Activated CD4-positive, CD25-positive, alpha-beta regulatory T cell treated with anti-CD3 and anti-CD28 coated beads, Interleukin-2, amount 50 U/mL, for 72 hours (primary cell): ENCODE measurements around the gene MOGAT3.

Experiments
- DNase-seq: peaks from one replicate; pipeline ENCODE4 v3.0.0; 2021

MOGAT3 gene

GRCh38 chr7:101170617-101171441 is 30.0 kb downstream of the MOGAT3 start:
- no peak for DNase-seq

- DNase-seq: peak; percentile 87
Measured at GRCh38 chr7:101169838-101170551, 30.8 kb downstream of the MOGAT3 start.

- no peak for DNase-seq
Measured at GRCh38 chr7:101169110-101169837, 31.6 kb downstream of the MOGAT3 start.

- DNase-seq: no peak
Measured at GRCh38 chr7:101168412-101169049, 32.3 kb downstream of the MOGAT3 start.

- no peak for DNase-seq
Measured at GRCh38 chr7:101167645-101168411, 33.0 kb downstream of the MOGAT3 start.

- DNase-seq: no peak
Measured at GRCh38 chr7:101166909-101167644, 33.8 kb downstream of the MOGAT3 start.

GRCh38 chr7:101166648-101166908 is 34.3 kb downstream of the MOGAT3 start:
- no peak for DNase-seq

GRCh38 chr7:101165958-101166647 is 34.7 kb downstream of the MOGAT3 start:
- DNase-seq: no peak

- peak; percentile 95 for DNase-seq
Measured at GRCh38 chr7:101165075-101165957, 35.5 kb downstream of the MOGAT3 start, which contains the start of gene VGF. TSS of gene VGF (minus strand) at chr7:101165569. CDS start at chr7:101164843, 726 bp downstream.

GRCh38 chr7:101164071-101164840 is 36.6 kb downstream of the MOGAT3 start:
- DNase-seq: no peak

GRCh38 chr7:101163279-101164070 is 37.4 kb downstream of the MOGAT3 start:
- DNase-seq: peak; percentile 44

GRCh38 chr7:101162551-101163278 is 38.1 kb downstream of the MOGAT3 start:
- peak; percentile 40 for DNase-seq

GRCh38 chr7:101161692-101162471 is 39.0 kb downstream of the MOGAT3 start:
- no peak for DNase-seq

- no peak for DNase-seq
Measured at GRCh38 chr7:101160910-101161309, 39.9 kb downstream of the MOGAT3 start.

- DNase-seq: no peak
Measured at GRCh38 chr7:101159696-101160674, 40.9 kb downstream of the MOGAT3 start.
